Pancreas (tissue), 10 donors: ENCODE results near the gene ATAD3C. TPM values are rescaled to one million over a fixed set of nuclear protein-coding genes. Genes with fewer than 3 reads are reported as not detected.

Experiments used
- ATAC-seq, 4 donors: fragments of 200-7000 bp; cut with Tn5 transposase; one replicate each; pipeline versions ENCODE4 v1.8.0 to v1.9.1; 2020; ENCODE audit warnings: mild to moderate bottlenecking in 4 of 4, moderate library complexity in 4 of 4
- DNase-seq, 6 donors: peaks; one replicate each; pipeline ENCODE4 v3.0.0-alpha.2; 2020
- FAIRE-seq: peaks from 2 replicates; lab custom pipeline; 2012; peaks lifted over from hg19 to GRCh38; lab: Jason Lieb, UNC
- H3K27ac ChIP-seq, 4 donors: fragments of 200-600 bp; sonication (generic); 1 replicate in 3 of 4; 2 replicates in 1 of 4; pipeline versions ENCODE4 v1.5.0 to v1.8.0; 2020
- H3K27me3 ChIP-seq, 4 donors: fragments of 200-600 bp; one replicate each; pipeline ENCODE4 v1.8.0; 2021
- H3K36me3 ChIP-seq, 3 donors: fragments of 200-600 bp; sonication (generic) in 1 of 3; one replicate each; pipeline versions ENCODE4 v1.5.0 to v1.8.0; 2020 to 2021
- H3K4me1 ChIP-seq, 3 donors: fragments of 200-600 bp; one replicate each; pipeline ENCODE4 v1.8.0; 2021
- H3K4me3 ChIP-seq, 4 donors: fragments of 200-600 bp; sonication (generic) in 2 of 4; one replicate each; pipeline versions ENCODE4 v1.5.0 to v1.8.0; 2020 to 2021
- H3K9me3 ChIP-seq, 4 donors: fragments of 200-600 bp; one replicate each; pipeline ENCODE4 v1.8.0; 2021
- WGBS, 2 donors: extraction: QIAGEN DNeasy Blood & Tissue Kit; methylation state at CpG; one replicate each; pipeline ENCODE4 v1.1.7; 2013; 5-methylcytosine and 5-hydroxymethylcytosine counted together
- intact Hi-C, 3 donors: fragments of 100-400 bp; cut with DNase I; formaldehyde crosslinking; loops; one replicate each; pipeline versions ENCODE4 v1.11.1 to v1.14.2; 2022
- polyA plus RNA-seq, 2 donors: library from polyadenylated mRNA; stranded (reverse); fragments of 200-250 nt; gene quantifications; one replicate each; pipeline ENCODE4 v1.2.3, GENCODE V29; 2013
- total RNA-seq, 6 donors: library from RNA; stranded (reverse); fragmentation: NEBNext Ultra II Directional in 4 of 6; extraction: Animal tissue kit (Norgen Biotek cat#: 25700) in 4 of 6; gene quantifications; one replicate each; pipeline versions ENCODE4 v1.2.1 to v1.2.4, GENCODE V29; 2021 to 2023
- TF ChIP-seq, protein P1 (sequence below), 4 donors: fragments of 200-600 bp; sonication (generic) in 3 of 4; IDR thresholded peaks; one replicate each; pipeline versions ENCODE4 v1.5.0 to v1.8.0; 2021; ENCODE audit warnings: antibody characterized with exemption in 4 of 4
- donor health status: healthy with polysubstance abuse.
- donor health status: DM: no; HTN: no; CAD: no; lungs with moderate emphysema.
- donor health status: DM: no; HTN: no; CAD: no.
- donor health status: control.
- donor health status: control.
- donor health status: Bipolar disorder and iron deficiency.
- donor health status: DM: yes; HTN: yes; CAD: no.
- donor health status: DM: no; HTN: no; CAD: no.
- donor health status: DM: no; HTN: no; CAD: no.
- donor health status: DM: yes; HTN: yes; CAD: no.

Gene ATAD3C
- total and polyA plus RNA-seq, 8 donors = 2.4 to 22.0 (median 7.5) TPM

GRCh38 chr1:1419813-1420653 is 29.5 kb upstream of the ATAD3C start:
- H3K9me3 ChIP-seq = no peaks in the 10 kb centered on the region
- peak; percentile 48 to 74 (median 64) for ATAC-seq
- peak overlapping the region; percentile 6 to 81 (median 66) for H3K27ac ChIP-seq
- H3K27me3 ChIP-seq = no peaks in the 10 kb centered on the region
- TF ChIP-seq, protein P1, sequence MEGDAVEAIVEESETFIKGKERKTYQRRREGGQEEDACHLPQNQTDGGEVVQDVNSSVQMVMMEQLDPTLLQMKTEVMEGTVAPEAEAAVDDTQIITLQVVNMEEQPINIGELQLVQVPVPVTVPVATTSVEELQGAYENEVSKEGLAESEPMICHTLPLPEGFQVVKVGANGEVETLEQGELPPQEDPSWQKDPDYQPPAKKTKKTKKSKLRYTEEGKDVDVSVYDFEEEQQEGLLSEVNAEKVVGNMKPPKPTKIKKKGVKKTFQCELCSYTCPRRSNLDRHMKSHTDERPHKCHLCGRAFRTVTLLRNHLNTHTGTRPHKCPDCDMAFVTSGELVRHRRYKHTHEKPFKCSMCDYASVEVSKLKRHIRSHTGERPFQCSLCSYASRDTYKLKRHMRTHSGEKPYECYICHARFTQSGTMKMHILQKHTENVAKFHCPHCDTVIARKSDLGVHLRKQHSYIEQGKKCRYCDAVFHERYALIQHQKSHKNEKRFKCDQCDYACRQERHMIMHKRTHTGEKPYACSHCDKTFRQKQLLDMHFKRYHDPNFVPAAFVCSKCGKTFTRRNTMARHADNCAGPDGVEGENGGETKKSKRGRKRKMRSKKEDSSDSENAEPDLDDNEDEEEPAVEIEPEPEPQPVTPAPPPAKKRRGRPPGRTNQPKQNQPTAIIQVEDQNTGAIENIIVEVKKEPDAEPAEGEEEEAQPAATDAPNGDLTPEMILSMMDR (IDR thresholded peaks at IDR 0.05) = no peak
- intact Hi-C loops = no loop called here
- no peak for FAIRE-seq
- peaks cover 0 to 14% (median 4%) of the 10 kb centered on the region in 3 donors for H3K4me1 ChIP-seq
- peak in 4 of 6 donors; percentile 39 to 81 (median 61) for DNase-seq
- 7 to 10% methylated on average over 31 to 112 of the region's 112 CpGs for WGBS, 2 donors
- peak overlapping the region; percentile 7 to 49 (median 18) for H3K4me3 ChIP-seq
- H3K36me3 ChIP-seq = no peaks in the 10 kb centered on the region

DNA sequence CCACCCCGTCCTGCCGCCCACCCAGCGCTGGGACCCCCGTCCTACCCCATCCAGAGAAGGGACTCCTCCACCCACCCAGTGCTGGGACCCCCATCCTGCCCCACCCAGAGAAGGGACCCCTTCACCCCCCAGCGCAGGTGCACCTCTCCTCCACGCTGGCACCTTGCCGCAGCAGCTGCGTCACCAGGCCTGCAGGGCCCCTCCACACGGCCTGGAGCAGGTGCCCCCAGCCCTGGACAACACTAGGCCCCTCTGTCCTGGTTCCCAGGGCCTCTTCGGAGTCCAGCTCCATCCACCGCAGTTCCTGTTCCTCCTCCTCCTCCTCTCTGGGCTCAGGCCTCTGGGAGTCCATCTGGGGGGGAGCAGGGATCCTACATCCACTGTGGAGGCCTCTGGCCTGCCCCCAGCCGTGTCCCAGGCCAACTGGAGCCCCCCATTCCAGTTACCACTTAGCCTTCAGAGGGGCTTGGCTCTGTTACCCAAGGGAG is 28.8 kb upstream of the ATAD3C start:
- intact Hi-C loops = no loop called here
- Histone ChIP-seq H3K36me3 (no peaks in the 10 kb centered on the region), H3K27me3 (no peaks in the 10 kb centered on the region), H3K9me3 (no peaks in the 10 kb centered on the region), H3K4me1 (peaks cover 0 to 14% (median 4%) of the 10 kb centered on the region in 3 donors), H3K27ac (peak overlapping the region in 3 of 4 donors; percentile 56 to 76 (median 69)), H3K4me3 (peak overlapping the region; percentile 7 to 49 (median 20))
- TF ChIP-seq, protein P1 (IDR thresholded peaks at IDR 0.05) = no peak
- FAIRE-seq (no peak), ATAC-seq (peak; percentile 18 to 35 (median 26)), DNase-seq (peak in 3 of 6 donors; percentile 35 to 77 (median 37))
- 38 to 45% methylated on average over 8 to 12 of the region's 12 CpGs for WGBS, 2 donors

DNA sequence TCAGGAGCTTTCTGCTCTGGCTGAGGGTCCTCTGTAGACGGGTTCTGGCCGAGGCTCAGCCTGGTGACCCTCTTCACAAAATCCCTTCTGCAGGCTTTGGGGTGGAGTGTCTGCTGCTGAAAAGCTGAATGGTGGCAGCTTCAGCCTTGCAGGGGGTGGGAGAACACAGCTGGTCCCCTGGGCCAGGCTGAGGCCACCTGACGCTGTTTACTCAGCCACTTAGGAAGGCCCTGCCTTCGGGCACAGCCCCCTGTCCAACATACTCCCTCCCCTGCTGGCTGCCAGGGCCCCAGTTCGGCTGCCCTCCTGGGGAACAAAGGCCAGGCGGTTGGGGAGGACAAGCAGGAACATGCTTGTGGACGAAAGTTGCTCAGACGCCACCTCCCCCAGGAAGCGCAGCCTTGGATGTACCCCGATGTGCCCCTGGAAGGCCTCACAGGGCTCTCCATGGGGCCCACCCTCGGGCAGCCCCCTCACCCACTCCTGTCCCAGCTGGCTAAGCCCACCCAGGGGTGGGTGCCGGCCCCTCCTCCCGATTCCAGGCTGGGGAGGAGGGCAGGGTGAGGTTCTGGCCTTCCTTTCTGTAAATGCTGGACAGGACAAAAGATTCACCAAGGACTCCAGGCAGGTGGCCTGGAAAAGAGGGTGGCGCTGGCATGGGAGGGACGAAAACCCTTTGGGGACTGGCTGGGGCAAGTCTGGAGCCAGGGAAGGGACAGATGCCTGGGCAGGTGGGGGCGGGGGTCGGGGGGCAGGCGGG is 28.2 kb upstream of the ATAD3C start, which contains the start of gene ANKRD65:
Gene ANKRD65, minus strand, starts transcription at position 130 of the 760 bp plus-strand sequence. CDS start 271 bp downstream, outside the sequence.
- no peaks in the 10 kb centered on the region for H3K27me3 ChIP-seq
- DNase-seq (peak in 5 of 6 donors; percentile 14 to 85 (median 69)), FAIRE-seq (no peak), ATAC-seq (peak in 3 of 4 donors; percentile 80 to 85 (median 84))
- H3K4me1 ChIP-seq = peaks cover 0 to 14% (median 4%) of the 10 kb centered on the region in 3 donors
- H3K9me3 ChIP-seq = no peaks in the 10 kb centered on the region
- intact Hi-C loops = no loop called here
- TF ChIP-seq, protein P1 (IDR thresholded peaks at IDR 0.05) = no peak
- peak within 1 kb of the TSS; percentile 39 to 76 (median 68) for H3K27ac ChIP-seq
- peak within 1 kb of the TSS; percentile 7 to 49 (median 20) for H3K4me3 ChIP-seq
- no peaks in the 10 kb centered on the region for H3K36me3 ChIP-seq
- WGBS, 2 donors = 64 to 76% methylated on average over 15 to 18 of the region's 18 CpGs

- FAIRE-seq (no peak), ATAC-seq (no peak), DNase-seq (peak in 2 of 6 donors; percentile 28 to 49)
- intact Hi-C loops = no loop called here
- Histone ChIP-seq H3K27ac (peak overlapping the region in 2 of 4 donors; percentile 68 to 69), H3K4me3 (no peak overlapping the region), H3K27me3 (no peaks in the 10 kb centered on the region), H3K4me1 (peaks cover 0 to 14% (median 4%) of the 10 kb centered on the region in 3 donors), H3K36me3 (no peaks in the 10 kb centered on the region), H3K9me3 (no peaks in the 10 kb centered on the region)
- 93% methylated on average over 7 of the region's 7 CpGs for WGBS, 2 donors
- TF ChIP-seq, protein P1 (IDR thresholded peaks at IDR 0.05) = no peak
Measured at GRCh38 chr1:1421907-1422464, 27.5 kb upstream of the ATAD3C start.
